Suppressor macrophage treated with lipopolysaccharide for 1 hour (primary cell): ENCODE data around the gene LY6G6C.

ENCODE experiments used
- DNase-seq, 3 donors: peaks; one replicate each; pipeline ENCODE4 v3.0.0-alpha.2; 2020 to 2022

Gene LY6G6C

GRCh38 chr6:31702819-31703716 lies 18.5 kb downstream of the LY6G6C start, which contains the start of gene ABHD16A:
Gene ABHD16A, minus strand, starts transcription at chr6:31703324. Its CDS starts 43 bp downstream, at chr6:31703281.
- DNase-seq = peak; percentile 99

GRCh38 chr6:31702405-31702818 lies 19.1 kb downstream of the LY6G6C start:
- no peak for DNase-seq

- peak; percentile 25 to 46 (median 42) for DNase-seq
Measured at GRCh38 chr6:31701666-31702404, 19.7 kb downstream of the LY6G6C start.

GRCh38 chr6:31700740-31701401 lies 20.7 kb downstream of the LY6G6C start:
- DNase-seq = no peak

- peak; percentile 18 to 41 (median 32) for DNase-seq
Measured at GRCh38 chr6:31697555-31697954, 24.0 kb downstream of the LY6G6C start.

GRCh38 chr6:31693535-31693934 lies 28.0 kb downstream of the LY6G6C start:
- no peak for DNase-seq

- DNase-seq = no peak
Measured at GRCh38 chr6:31692886-31693285, 28.7 kb downstream of the LY6G6C start.

GRCh38 chr6:31692353-31692752 lies 29.2 kb downstream of the LY6G6C start:
- DNase-seq = no peak

- no peak for DNase-seq
Measured at GRCh38 chr6:31691564-31692108, 29.9 kb downstream of the LY6G6C start.

- DNase-seq = no peak
Measured at GRCh38 chr6:31691078-31691463, 30.5 kb downstream of the LY6G6C start.

GRCh38 chr6:31690231-31691077 lies 31.1 kb downstream of the LY6G6C start:
- DNase-seq = peak in 2 of 3 donors; percentile 25 to 27

- peak in 2 of 3 donors; percentile 6 to 28 for DNase-seq
Measured at GRCh38 chr6:31689249-31690110, 32.1 kb downstream of the LY6G6C start.

GRCh38 chr6:31687860-31688693 lies 33.5 kb downstream of the LY6G6C start:
- DNase-seq = no peak

GRCh38 chr6:31687321-31687720 lies 34.2 kb downstream of the LY6G6C start:
- DNase-seq = no peak

- DNase-seq = no peak
Measured at GRCh38 chr6:31686483-31686882, 35.1 kb downstream of the LY6G6C start.

- no peak for DNase-seq
Measured at GRCh38 chr6:31683591-31683990, 38.0 kb downstream of the LY6G6C start.

GRCh38 chr6:31681135-31681671 lies 40.3 kb downstream of the LY6G6C start:
- peak; percentile 58 to 83 (median 72) for DNase-seq

- peak; percentile 83 to 86 (median 84) for DNase-seq
Measured at GRCh38 chr6:31680226-31681134, 41.1 kb downstream of the LY6G6C start, which contains the start of gene LY6G5C. Gene LY6G5C, minus strand, starts transcription at chr6:31681067. Its CDS starts 694 bp downstream, at chr6:31680373.
